Stimulated activated CD4-positive, alpha-beta T cell treated with anti-CD3 and anti-CD28 coated beads, Interleukin-2, amount 100 ng/mL, for 24 hours (primary cell): ENCODE data around the gene FAT1.

Experiments
- DNase-seq, 2 donors: peaks; one replicate each; pipeline ENCODE4 v3.0.0-alpha.2; 2020

Gene FAT1

GRCh38 chr4:186647821-186648220, 75.8 kb downstream of the FAT1 start:
- no peak for DNase-seq

GRCh38 chr4:186644737-186645261, 78.9 kb downstream of the FAT1 start:
- no peak for DNase-seq

GRCh38 chr4:186644311-186644638, 79.4 kb downstream of the FAT1 start:
- DNase-seq: no peak

- DNase-seq: no peak
These were observed 80.0 kb downstream of the FAT1 start for GRCh38 chr4:186643501-186644310.

GRCh38 chr4:186642998-186643397, 80.7 kb downstream of the FAT1 start:
- no peak for DNase-seq

GRCh38 chr4:186642530-186642929, 81.1 kb downstream of the FAT1 start:
- DNase-seq: no peak

- DNase-seq: no peak
These were observed 89.0 kb downstream of the FAT1 start for GRCh38 chr4:186634591-186635128.

GRCh38 chr4:186633844-186634243, 89.8 kb downstream of the FAT1 start:
- DNase-seq: no peak

- no peak for DNase-seq
These were observed 93.5 kb downstream of the FAT1 start for GRCh38 chr4:186630128-186630527.

- peak in 1 of 2 donors; percentile 6 for DNase-seq
These were observed 95.5 kb downstream of the FAT1 start for GRCh38 chr4:186628058-186628711.

GRCh38 chr4:186627226-186627865, 96.3 kb downstream of the FAT1 start:
- DNase-seq: no peak

GRCh38 chr4:186624951-186625350, 98.7 kb downstream of the FAT1 start:
- no peak for DNase-seq

- DNase-seq: no peak
These were observed 100.1 kb downstream of the FAT1 start for GRCh38 chr4:186623546-186623945.

GRCh38 chr4:186622788-186623464, 100.7 kb downstream of the FAT1 start:
- no peak for DNase-seq

GRCh38 chr4:186621959-186622553, 101.6 kb downstream of the FAT1 start:
- DNase-seq: no peak

- DNase-seq: no peak
These were observed 104.6 kb downstream of the FAT1 start for GRCh38 chr4:186619088-186619487.

- no peak for DNase-seq
These were observed 105.7 kb downstream of the FAT1 start for GRCh38 chr4:186617921-186618320.

GRCh38 chr4:186607490-186607889, 116.2 kb downstream of the FAT1 start:
- DNase-seq: no peak

GRCh38 chr4:186606591-186606992, 117.1 kb downstream of the FAT1 start:
- no peak for DNase-seq

GRCh38 chr4:186605261-186605865, 118.3 kb downstream of the FAT1 start:
- no peak for DNase-seq

GRCh38 chr4:186604124-186604807, 119.4 kb downstream of the FAT1 start:
- DNase-seq: no peak
